ENCODE data around the gene SLC34A2. TPM values are rescaled to one million over a fixed set of nuclear protein-coding genes. Genes with fewer than 3 reads are reported as not detected.
"Not testable (repeated sequence)": the region's sequence is repeated elsewhere in the genome, so short reads cannot be mapped to it uniquely, and the experiment has no call there.

SLC34A2 gene
- polyA plus RNA-seq, 1 experiment, result not detected

DNA sequence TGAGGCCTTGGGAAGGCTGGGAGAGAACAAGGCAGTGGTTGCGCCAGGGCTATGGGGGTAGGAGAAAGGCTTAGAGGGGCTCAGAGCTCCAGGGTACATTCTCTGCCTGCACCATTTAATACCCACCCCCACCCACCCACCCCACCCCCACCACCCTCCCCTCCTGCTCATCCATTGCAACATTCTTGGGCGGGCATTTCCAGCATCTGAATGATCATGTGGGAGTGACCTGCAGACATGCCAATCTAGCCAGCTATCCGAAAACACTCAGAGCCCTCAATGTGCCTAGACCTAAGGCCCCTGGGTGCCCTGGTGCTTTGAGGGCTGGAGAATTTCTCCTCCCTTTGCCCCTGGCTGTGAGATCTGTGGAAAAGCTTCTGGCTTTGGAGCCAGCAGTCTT, 3.1 kb downstream of the SLC34A2 start:
- DNase-seq (ENCODE audit: low read depth, low spot score), result no peak
- ChIA-PET CTCF (interaction anchor here (1.2 kb wide), 1 partner anchor 218 kb away, joined by 4 read pairs; no protein-coding TSS in a partner anchor), POLR2A (no interaction called here)
- Histone ChIP-seq H3K4me3 (ENCODE audit: low read depth, low read length) (no peak overlapping the region), H3K9me3 (ENCODE audit: control insufficient read depth, insufficient read depth, low read length) (no peaks in the 10 kb centered on the region), H3K27ac (ENCODE audit: low read depth, low read length) (no peak overlapping the region), H3K27me3 (ENCODE audit: control insufficient read depth, insufficient read depth, low read length) (peaks cover 34% of the 10 kb centered on the region)
- TF ChIP-seq, protein P1, sequence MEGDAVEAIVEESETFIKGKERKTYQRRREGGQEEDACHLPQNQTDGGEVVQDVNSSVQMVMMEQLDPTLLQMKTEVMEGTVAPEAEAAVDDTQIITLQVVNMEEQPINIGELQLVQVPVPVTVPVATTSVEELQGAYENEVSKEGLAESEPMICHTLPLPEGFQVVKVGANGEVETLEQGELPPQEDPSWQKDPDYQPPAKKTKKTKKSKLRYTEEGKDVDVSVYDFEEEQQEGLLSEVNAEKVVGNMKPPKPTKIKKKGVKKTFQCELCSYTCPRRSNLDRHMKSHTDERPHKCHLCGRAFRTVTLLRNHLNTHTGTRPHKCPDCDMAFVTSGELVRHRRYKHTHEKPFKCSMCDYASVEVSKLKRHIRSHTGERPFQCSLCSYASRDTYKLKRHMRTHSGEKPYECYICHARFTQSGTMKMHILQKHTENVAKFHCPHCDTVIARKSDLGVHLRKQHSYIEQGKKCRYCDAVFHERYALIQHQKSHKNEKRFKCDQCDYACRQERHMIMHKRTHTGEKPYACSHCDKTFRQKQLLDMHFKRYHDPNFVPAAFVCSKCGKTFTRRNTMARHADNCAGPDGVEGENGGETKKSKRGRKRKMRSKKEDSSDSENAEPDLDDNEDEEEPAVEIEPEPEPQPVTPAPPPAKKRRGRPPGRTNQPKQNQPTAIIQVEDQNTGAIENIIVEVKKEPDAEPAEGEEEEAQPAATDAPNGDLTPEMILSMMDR (IDR thresholded peaks at IDR 0.05; ENCODE audit: low read depth, low read length), result no peak

- H3K27me3 ChIP-seq (ENCODE audit: control insufficient read depth, insufficient read depth, low read length), result peaks cover 20% of the 10 kb centered on the region
- POLR2A ChIA-PET; H3K9me3 ChIP-seq (ENCODE audit: control insufficient read depth, insufficient read depth, low read length); DNase-seq (ENCODE audit: low read depth, low spot score); CTCF ChIA-PET; H3K27ac ChIP-seq (ENCODE audit: low read depth, low read length); H3K4me3 ChIP-seq (ENCODE audit: low read depth, low read length): not testable (repeated sequence)
Measured at GRCh38 chr4:25661441-25661840, 5.8 kb downstream of the SLC34A2 start.

DNA sequence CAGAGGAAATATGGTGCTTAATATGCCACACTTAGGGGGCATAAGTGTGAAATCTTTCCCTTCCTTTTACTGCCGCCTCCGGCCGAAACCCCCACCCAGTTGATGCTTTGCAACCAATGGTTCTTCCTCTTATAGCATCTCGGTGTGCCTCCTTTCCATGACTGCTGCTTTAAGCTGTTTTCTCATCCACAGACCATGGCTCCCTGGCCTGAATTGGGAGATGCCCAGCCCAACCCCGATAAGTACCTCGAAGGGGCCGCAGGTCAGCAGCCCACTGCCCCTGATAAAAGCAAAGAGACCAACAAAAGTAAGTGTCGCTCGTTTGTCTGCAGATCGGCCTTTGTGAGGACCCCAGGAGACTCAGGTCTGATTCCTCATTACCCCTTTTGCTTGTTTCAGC, 6.7 kb downstream of the SLC34A2 start:
- CTCF ChIA-PET, result no interaction called here
- POLR2A ChIA-PET, result interaction anchor here (0.6 kb wide), 1 partner anchor 70 kb away, joined by 4 read pairs; no protein-coding TSS in a partner anchor
- no peak for DNase-seq (ENCODE audit: low read depth, low spot score)
- no peaks in the 10 kb centered on the region for H3K9me3 ChIP-seq (ENCODE audit: control insufficient read depth, insufficient read depth, low read length)
- TF ChIP-seq, protein P1 (IDR thresholded peaks at IDR 0.05; ENCODE audit: low read depth, low read length), result no peak
- H3K27me3 ChIP-seq (ENCODE audit: control insufficient read depth, insufficient read depth, low read length), result peaks cover 13% of the 10 kb centered on the region
- no peak overlapping the region for H3K4me3 ChIP-seq (ENCODE audit: low read depth, low read length)
- H3K27ac ChIP-seq (ENCODE audit: low read depth, low read length), result no peak overlapping the region

DNA sequence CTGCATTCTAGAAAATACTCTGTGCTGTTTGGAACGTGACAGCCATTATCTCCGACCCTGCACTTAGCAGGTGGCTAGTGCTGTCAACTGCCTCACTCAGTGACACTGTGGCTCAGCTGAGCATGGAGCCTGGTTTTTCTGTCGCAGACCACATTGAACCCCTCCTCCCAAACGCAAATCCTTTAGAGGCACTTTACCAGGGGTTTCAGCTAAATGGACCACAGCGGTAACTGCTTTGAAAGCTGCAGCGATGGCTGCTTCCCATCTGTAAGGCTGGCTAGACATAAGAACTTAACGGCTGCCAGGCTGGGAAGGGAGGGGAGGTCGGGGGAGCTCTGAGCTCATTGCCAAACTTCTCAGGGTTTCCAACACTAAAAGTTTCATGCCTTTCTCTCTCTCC, 8.1 kb downstream of the SLC34A2 start:
- peaks cover 13% of the 10 kb centered on the region for H3K27me3 ChIP-seq (ENCODE audit: control insufficient read depth, insufficient read depth, low read length)
- H3K9me3 ChIP-seq (ENCODE audit: control insufficient read depth, insufficient read depth, low read length), result no peaks in the 10 kb centered on the region
- no peak overlapping the region for H3K4me3 ChIP-seq (ENCODE audit: low read depth, low read length)
- H3K27ac ChIP-seq (ENCODE audit: low read depth, low read length), result no peak overlapping the region
- TF ChIP-seq, protein P1 (IDR thresholded peaks at IDR 0.05; ENCODE audit: low read depth, low read length), result no peak
- ChIA-PET CTCF (no interaction called here), POLR2A (no interaction called here)
- DNase-seq (ENCODE audit: low read depth, low spot score), result no peak

- TF ChIP-seq, protein P1 (IDR thresholded peaks at IDR 0.05; ENCODE audit: low read depth, low read length), result no peak
- ChIA-PET POLR2A (no interaction called here), CTCF (no interaction called here)
- no peaks in the 10 kb centered on the region for H3K9me3 ChIP-seq (ENCODE audit: control insufficient read depth, insufficient read depth, low read length)
- H3K4me3 ChIP-seq (ENCODE audit: low read depth, low read length), result no peak overlapping the region
- H3K27ac ChIP-seq (ENCODE audit: low read depth, low read length), result no peak overlapping the region
- DNase-seq (ENCODE audit: low read depth, low spot score), result no peak
- H3K27me3 ChIP-seq (ENCODE audit: control insufficient read depth, insufficient read depth, low read length), result peaks cover 12% of the 10 kb centered on the region
Measured at GRCh38 chr4:25666031-25666630, 10.5 kb downstream of the SLC34A2 start.

Data from AG04450 (cell line).